HEK293 (cell line): ENCODE results near the gene GLG1.

Source experiments
- AEBP2 ChIP-seq: fragments of 450-650 bp; formaldehyde crosslinking; IDR thresholded peaks from 2 replicates; pipeline ENCODE4 v1.5.1; 2016; ENCODE audit warnings: missing biosample characterization, missing genetic modification characterization, borderline replicate concordance
- BCL11A ChIP-seq: fragments of 450-650 bp; formaldehyde crosslinking; IDR thresholded peaks from 2 replicates; pipeline ENCODE4 v1.5.1; 2016; ENCODE audit warnings: low read depth, missing biosample characterization, missing genetic modification characterization
- KLF7 ChIP-seq: fragments of 450-650 bp; formaldehyde crosslinking; IDR thresholded peaks from 2 replicates; pipeline ENCODE4 v1.5.1; 2016; ENCODE audit warnings: missing biosample characterization, missing genetic modification characterization, borderline replicate concordance
- MEIS1 ChIP-seq: sonication (generic); formaldehyde crosslinking; IDR thresholded peaks from 2 replicates; pipeline ENCODE4 v1.8.1; 2022; ENCODE audit warnings: missing genetic modification reagents, mild to moderate bottlenecking, borderline replicate concordance
- MYNN ChIP-seq: fragments of 450-650 bp; formaldehyde crosslinking; IDR thresholded peaks from 2 replicates; pipeline ENCODE4 v1.5.1; 2016; ENCODE audit warnings: missing biosample characterization, missing genetic modification characterization, borderline replicate concordance
- REPIN1 ChIP-seq: fragments of 450-650 bp; formaldehyde crosslinking; IDR thresholded peaks from 2 replicates; pipeline ENCODE4 v1.5.1; 2017; ENCODE audit warnings: missing biosample characterization, missing genetic modification characterization, low read depth
- REST ChIP-seq: fragments of 450-650 bp; formaldehyde crosslinking; IDR thresholded peaks from 2 replicates; pipeline ENCODE4 v1.5.1; 2016; ENCODE audit warnings: missing biosample characterization, missing genetic modification characterization
- SALL2 ChIP-seq: fragments of 450-650 bp; formaldehyde crosslinking; IDR thresholded peaks from 2 replicates; pipeline ENCODE4 v1.5.0; 2017; ENCODE audit warnings: missing biosample characterization, mild to moderate bottlenecking, missing genetic modification characterization, borderline replicate concordance
- ZBTB11 ChIP-seq: fragments of 450-650 bp; formaldehyde crosslinking; conservative IDR thresholded peaks from 2 replicates; pipeline ENCODE4 v1.5.1; 2016; ENCODE audit warnings: low read depth, missing biosample characterization, missing genetic modification characterization
- ZEB2 ChIP-seq: fragments of 450-650 bp; formaldehyde crosslinking; IDR thresholded peaks from 2 replicates; pipeline ENCODE4 v1.5.1; 2016; ENCODE audit warnings: missing biosample characterization, missing genetic modification characterization
- ZNF133 ChIP-seq: fragments of 450-650 bp; formaldehyde crosslinking; IDR thresholded peaks from 2 replicates; pipeline ENCODE4 v1.5.1; 2016; ENCODE audit warnings: missing biosample characterization, missing genetic modification characterization
- ZNF155 ChIP-seq: fragments of 450-650 bp; formaldehyde crosslinking; IDR thresholded peaks from 2 replicates; pipeline ENCODE4 v1.5.1; 2016; ENCODE audit warnings: missing biosample characterization, missing genetic modification characterization
- ZNF223 ChIP-seq: fragments of 450-650 bp; formaldehyde crosslinking; IDR thresholded peaks from 2 replicates; pipeline ENCODE4 v1.5.1; 2016; ENCODE audit warnings: missing biosample characterization, missing genetic modification characterization
- ZNF366 ChIP-seq: fragments of 450-650 bp; formaldehyde crosslinking; conservative IDR thresholded peaks from 2 replicates; pipeline ENCODE4 v1.5.1; 2016; ENCODE audit warnings: missing biosample characterization, missing genetic modification characterization
- ZNF529 ChIP-seq: fragments of 450-650 bp; formaldehyde crosslinking; IDR thresholded peaks from 2 replicates; pipeline ENCODE4 v1.5.1; 2017; ENCODE audit warnings: missing genetic modification characterization, missing biosample characterization; ENCODE audit not compliant: insufficient replicate concordance
- ZNF645 ChIP-seq: fragments of 450-650 bp; formaldehyde crosslinking; IDR thresholded peaks from 2 replicates; pipeline ENCODE4; 2016; ENCODE audit warnings: missing biosample characterization, missing genetic modification characterization
- ZNF785 ChIP-seq: fragments of 450-650 bp; formaldehyde crosslinking; IDR thresholded peaks from 2 replicates; pipeline ENCODE4 v1.5.1; 2016; ENCODE audit warnings: missing biosample characterization, missing genetic modification characterization
- TF ChIP-seq, protein P1 (sequence below): fragments of 450-650 bp; IDR thresholded peaks from 2 replicates; pipeline ENCODE4 v1.5.1; 2018; ENCODE audit warnings: missing biosample characterization, missing genetic modification characterization
- TF ChIP-seq, protein P2 (sequence below): fragments of 450-650 bp; formaldehyde crosslinking; IDR thresholded peaks from 2 replicates; pipeline ENCODE4 v1.5.1; 2016; ENCODE audit warnings: missing biosample characterization, missing genetic modification characterization
- TF ChIP-seq, protein P3 (sequence below): fragments of 450-650 bp; formaldehyde crosslinking; IDR thresholded peaks from 2 replicates; pipeline ENCODE4 v1.5.1; 2016; ENCODE audit warnings: missing biosample characterization, missing genetic modification characterization, low read depth
- TF ChIP-seq, protein P4 (sequence below): fragments of 450-650 bp; formaldehyde crosslinking; IDR thresholded peaks from 2 replicates; pipeline ENCODE4 v1.5.1; 2016; ENCODE audit warnings: missing biosample characterization, missing genetic modification characterization

Gene GLG1

DNA sequence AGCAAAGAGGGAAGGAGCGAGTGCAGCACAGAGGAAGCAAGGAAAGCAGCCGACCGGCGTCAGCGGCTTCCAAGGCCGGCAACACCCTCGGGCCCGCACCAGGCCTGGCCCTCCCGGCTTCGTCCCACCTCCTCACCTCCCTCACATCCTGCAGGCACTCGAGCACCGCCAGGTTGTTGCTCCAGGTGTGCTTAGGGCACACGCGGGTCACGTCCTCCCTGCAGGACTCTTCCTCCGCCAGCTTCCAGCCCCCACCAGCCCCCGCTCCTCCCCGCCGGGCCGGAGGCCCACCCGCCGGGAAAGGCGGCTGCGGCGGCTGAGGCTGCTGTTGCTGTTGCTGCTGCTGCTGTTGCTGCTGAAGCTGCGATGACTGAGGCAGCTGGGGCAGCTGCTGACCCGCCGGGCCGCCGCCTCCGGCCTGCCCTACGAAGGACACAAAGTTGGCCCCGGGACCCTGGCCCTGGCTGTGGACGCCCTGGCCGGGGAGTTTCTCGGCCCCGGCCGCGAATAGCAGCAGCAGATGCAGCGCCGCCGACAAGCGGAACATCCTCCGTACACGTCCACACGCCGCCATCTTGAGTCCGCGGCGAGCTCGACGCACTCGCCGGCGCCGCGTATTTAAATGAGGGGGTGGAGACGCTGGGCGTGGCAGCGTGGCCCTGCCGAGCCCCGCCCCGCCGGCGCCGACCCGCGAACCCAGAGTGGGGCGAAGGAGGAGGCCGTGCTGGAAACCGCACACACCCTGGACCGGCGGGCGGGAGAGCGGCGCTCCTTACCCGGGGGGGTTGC is at the start of gene GLG1 (continued):
- TF ChIP-seq KLF7 = no peak
- TF ChIP-seq, protein P1, sequence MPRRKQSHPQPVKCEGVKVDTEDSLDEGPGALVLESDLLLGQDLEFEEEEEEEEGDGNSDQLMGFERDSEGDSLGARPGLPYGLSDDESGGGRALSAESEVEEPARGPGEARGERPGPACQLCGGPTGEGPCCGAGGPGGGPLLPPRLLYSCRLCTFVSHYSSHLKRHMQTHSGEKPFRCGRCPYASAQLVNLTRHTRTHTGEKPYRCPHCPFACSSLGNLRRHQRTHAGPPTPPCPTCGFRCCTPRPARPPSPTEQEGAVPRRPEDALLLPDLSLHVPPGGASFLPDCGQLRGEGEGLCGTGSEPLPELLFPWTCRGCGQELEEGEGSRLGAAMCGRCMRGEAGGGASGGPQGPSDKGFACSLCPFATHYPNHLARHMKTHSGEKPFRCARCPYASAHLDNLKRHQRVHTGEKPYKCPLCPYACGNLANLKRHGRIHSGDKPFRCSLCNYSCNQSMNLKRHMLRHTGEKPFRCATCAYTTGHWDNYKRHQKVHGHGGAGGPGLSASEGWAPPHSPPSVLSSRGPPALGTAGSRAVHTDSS (tag by site-specific recombination) = no peak
- no peak for TF ChIP-seq BCL11A (tag by site-specific recombination)
- TF ChIP-seq, protein P2, sequence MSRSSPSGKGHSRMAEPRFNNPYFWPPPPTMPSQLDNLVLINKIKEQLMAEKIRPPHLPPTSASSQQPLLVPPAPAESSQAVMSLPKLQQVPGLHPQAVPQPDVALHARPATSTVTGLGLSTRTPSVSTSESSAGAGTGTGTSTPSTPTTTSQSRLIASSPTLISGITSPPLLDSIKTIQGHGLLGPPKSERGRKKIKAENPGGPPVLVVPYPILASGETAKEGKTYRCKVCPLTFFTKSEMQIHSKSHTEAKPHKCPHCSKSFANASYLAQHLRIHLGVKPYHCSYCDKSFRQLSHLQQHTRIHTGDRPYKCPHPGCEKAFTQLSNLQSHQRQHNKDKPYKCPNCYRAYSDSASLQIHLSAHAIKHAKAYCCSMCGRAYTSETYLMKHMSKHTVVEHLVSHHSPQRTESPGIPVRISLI (tag by site-specific recombination) = no peak
- peak; percentile 53 for TF ChIP-seq ZEB2 (tag by site-specific recombination)
- no peak for TF ChIP-seq ZNF785
- TF ChIP-seq ZNF133 = no peak
- TF ChIP-seq ZNF645 = no peak
- peak; percentile 77 for TF ChIP-seq ZBTB11 (tag by site-specific recombination)
- no peak for TF ChIP-seq MYNN (tag by site-specific recombination)
- TF ChIP-seq, protein P3, sequence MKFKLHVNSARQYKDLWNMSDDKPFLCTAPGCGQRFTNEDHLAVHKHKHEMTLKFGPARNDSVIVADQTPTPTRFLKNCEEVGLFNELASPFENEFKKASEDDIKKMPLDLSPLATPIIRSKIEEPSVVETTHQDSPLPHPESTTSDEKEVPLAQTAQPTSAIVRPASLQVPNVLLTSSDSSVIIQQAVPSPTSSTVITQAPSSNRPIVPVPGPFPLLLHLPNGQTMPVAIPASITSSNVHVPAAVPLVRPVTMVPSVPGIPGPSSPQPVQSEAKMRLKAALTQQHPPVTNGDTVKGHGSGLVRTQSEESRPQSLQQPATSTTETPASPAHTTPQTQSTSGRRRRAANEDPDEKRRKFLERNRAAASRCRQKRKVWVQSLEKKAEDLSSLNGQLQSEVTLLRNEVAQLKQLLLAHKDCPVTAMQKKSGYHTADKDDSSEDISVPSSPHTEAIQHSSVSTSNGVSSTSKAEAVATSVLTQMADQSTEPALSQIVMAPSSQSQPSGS (tag by site-specific recombination) = no peak
- TF ChIP-seq ZNF529 (tag by site-specific recombination) = no peak
- TF ChIP-seq, protein P4, sequence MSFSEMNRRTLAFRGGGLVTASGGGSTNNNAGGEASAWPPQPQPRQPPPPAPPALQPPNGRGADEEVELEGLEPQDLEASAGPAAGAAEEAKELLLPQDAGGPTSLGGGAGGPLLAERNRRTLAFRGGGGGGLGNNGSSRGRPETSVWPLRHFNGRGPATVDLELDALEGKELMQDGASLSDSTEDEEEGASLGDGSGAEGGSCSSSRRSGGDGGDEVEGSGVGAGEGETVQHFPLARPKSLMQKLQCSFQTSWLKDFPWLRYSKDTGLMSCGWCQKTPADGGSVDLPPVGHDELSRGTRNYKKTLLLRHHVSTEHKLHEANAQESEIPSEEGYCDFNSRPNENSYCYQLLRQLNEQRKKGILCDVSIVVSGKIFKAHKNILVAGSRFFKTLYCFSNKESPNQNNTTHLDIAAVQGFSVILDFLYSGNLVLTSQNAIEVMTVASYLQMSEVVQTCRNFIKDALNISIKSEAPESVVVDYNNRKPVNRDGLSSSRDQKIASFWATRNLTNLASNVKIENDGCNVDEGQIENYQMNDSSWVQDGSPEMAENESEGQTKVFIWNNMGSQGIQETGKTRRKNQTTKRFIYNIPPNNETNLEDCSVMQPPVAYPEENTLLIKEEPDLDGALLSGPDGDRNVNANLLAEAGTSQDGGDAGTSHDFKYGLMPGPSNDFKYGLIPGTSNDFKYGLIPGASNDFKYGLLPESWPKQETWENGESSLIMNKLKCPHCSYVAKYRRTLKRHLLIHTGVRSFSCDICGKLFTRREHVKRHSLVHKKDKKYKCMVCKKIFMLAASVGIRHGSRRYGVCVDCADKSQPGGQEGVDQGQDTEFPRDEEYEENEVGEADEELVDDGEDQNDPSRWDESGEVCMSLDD (tag by site-specific recombination) = no peak
- TF ChIP-seq ZNF366 = 0 out of 2 replicates have a peak, but pooled peaks have one; percentile 48
- TF ChIP-seq REST (tag by site-specific recombination) = no peak
- TF ChIP-seq AEBP2 (tag by site-specific recombination) = no peak
- TF ChIP-seq MEIS1 = no peak
- TF ChIP-seq ZNF155 (tag by site-specific recombination) = no peak
- TF ChIP-seq REPIN1 (tag by site-specific recombination) = no peak
- TF ChIP-seq ZNF223 (tag by site-specific recombination) = no peak
- TF ChIP-seq SALL2 (tag by site-specific recombination) = no peak
